GOT3 (cell line): ENCODE results near the gene PKD2.
"Not testable (repeated sequence)": the region's sequence is repeated elsewhere in the genome, so short reads cannot be mapped to it uniquely, and the experiment has no call there.

Experiments used
- DNase-seq: peaks from one replicate; lab custom pipeline; 2025; ENCODE audit warnings: mixed read lengths; lab: John Stamatoyannopoulos, UW

Gene PKD2

GRCh38 chr4:88070031-88070430 is 62.6 kb downstream of the PKD2 start:
- no peak for DNase-seq

- no peak for DNase-seq
These were observed 67.9 kb downstream of the PKD2 start for GRCh38 chr4:88075336-88075735.

DNA sequence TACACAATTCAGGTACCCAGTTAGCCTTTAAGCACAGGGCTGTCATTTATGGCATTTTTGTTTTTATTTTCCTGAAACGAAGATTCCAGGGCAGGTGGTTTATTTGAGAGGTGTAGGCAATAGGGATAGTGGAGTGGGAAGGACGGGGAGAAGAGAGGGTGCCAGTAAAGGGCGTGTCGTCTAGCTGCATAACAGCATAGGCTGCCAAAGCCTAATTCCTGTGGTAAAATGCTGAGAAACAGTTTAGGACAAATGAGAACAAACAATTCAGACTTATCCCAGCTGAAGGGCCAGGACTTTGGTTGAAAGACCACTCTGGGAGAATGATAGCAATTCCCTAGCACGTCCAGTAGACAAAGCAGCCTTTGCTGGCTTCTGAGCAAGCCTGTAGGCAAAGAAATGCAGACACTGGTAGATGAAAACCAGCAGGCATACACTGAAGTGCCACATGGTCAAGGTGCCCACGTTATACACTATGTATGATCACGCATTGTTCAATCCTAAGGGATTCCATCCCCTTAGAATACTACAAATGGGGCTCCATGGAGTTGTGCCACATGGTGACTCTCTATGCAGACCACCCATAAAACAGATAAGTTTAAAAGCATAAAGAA is 70.6 kb downstream of the PKD2 start:
- no peak for DNase-seq

GRCh38 chr4:88078579-88078978 is 71.1 kb downstream of the PKD2 start:
- DNase-seq, result no peak

GRCh38 chr4:88080626-88081025 is 73.2 kb downstream of the PKD2 start:
- DNase-seq, result no peak

- no peak for DNase-seq
These were observed 79.6 kb downstream of the PKD2 start for GRCh38 chr4:88087004-88087403.

- DNase-seq, result no peak
These were observed 83.5 kb downstream of the PKD2 start for GRCh38 chr4:88090898-88091297.

DNA sequence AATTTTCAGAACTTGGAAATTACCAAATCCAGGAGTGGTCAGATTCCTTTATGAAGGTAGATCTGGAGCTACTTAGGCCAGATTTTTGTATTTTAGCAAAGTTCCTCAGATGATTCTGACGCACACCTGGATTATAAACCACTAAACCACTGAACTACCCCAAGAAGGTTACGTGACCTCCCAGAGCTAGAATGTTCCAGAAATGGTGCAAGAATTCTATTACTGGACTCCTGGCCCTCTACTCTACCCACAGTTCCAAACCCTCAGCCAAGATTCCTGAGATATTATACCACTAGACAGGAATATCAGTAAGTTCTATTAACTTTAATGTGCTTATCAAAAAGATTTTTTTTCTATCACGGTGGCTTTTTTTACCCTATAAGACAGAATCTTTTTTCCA is 83.9 kb downstream of the PKD2 start:
- DNase-seq, result no peak

DNA sequence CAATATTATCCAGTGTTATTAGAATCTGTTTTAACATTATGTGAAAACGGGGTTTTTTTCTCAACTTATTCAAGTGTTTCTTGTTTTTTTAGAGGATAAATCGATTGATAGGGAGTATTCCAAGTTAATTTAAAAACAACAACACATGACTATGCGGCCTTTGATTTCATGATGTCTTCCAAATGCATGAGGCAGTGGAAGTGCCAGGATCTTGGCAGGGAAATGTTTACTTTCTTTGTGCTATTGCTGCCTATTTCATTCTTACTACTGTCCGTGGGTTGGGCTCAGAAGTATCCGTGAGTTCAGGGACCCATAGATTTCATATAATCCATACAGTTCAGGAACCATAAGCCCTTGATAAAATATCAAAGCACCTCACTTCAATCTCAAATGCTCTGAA is 86.4 kb downstream of the PKD2 start:
- no peak for DNase-seq

DNA sequence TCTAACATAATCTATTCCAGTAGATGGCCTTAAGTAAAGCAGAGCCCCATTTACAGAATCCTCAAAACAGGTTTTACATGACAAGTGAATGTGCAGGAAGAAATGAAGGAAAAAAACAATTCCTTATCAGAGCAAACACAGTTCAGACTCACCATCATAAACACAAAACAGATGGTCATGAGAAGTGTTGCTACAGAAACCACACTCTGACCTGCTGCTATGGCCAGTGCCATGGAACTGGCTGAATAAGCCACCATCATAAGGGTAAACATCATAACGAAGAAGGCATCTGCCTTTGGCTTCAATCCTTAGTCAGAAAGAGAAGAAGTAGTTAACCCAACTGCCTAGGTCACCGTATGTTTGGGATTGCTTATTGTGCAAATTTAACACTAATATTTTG is 89.9 kb downstream of the PKD2 start:
- no peak for DNase-seq

DNA sequence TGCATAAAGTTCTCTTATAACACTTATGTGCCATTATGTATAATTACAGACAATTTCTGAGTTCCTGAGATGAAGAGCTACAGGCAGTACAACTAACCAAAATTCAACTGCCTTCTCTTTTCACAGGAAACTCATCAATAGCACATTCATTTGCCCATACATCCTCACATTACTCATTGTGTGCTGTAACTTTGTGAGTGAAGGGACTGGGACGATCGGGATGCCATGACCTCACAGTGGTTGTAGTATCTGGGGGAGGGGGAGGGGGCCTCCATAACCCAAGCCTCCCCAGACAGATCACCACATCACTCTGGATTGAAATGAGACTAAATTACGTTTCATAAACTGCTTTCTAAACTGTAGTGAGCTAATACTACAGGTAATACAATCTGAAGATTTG is 90.3 kb downstream of the PKD2 start:
- no peak for DNase-seq

DNA sequence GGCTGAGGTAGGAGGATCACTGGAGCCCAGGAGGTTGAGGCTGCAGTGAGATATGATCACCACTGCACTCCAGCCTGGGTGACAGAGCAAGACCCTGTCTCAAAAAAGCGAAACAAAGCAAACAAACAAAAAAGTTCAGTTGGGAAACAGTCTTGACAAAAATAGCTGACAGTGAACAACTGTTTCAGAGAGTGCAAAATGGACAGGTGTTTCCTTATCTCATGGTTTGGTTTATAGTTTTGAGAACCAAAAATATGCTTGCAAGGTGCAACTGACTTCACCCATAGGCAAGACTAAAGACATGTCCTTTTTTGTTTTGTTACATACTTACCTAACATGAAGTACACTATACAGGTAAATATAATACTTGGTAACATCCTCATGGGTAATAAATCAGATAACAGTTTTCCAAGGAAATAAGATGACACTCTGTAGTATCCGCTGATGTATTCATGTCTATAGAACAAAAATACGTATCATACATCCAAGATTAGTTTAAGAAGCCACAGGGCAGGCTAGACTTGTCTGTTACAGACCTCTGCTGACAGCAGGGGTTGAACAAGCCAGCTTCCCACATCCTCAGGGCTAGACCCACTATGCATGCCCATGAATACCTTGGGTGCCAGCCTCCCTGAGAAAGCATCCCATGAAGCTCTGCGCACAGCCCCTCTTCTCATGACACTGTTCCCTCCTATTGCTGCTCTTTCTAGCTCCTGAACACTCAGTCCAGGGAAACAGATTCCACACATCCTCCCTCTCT is 91.7 kb downstream of the PKD2 start:
- no peak for DNase-seq

GRCh38 chr4:88101165-88101564 is 93.7 kb downstream of the PKD2 start:
- DNase-seq, result no peak

GRCh38 chr4:88102026-88102425 is 94.6 kb downstream of the PKD2 start:
- DNase-seq, result no peak

GRCh38 chr4:88104902-88105610 is 97.6 kb downstream of the PKD2 start:
- DNase-seq, result no peak

- DNase-seq, result no peak
These were observed 98.8 kb downstream of the PKD2 start for GRCh38 chr4:88106205-88106604.

DNA sequence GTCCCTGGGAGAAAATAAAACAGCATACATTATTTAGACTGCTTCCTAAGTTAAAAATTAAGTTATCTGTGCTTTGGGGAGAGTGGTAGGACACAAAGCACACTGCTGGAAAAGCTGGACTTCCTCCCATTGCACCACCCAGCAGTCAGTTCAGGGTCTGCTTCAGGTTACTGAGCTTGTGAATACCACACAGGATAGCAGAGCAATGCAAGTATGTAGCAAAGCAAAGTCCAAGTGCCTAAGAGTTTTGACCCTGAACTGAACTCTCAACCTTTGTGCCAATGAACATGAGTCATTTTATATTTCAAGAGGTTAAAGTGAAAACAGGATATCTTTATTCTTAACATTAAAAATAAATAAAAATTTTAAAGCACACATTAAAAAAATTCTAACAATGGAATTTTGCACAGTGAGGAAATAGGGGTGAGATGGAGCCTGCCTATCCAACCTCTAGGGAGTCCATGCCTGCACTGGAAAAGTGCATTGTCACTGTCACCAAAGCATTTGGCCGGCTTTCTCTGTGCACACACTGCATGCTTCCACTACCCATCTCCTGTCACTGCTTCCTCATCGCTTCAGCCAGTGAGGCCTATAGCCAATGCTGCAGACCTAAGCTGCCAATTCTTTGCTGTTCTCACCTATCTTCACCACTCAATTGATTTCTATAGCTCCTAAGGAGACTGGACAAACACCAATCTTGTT is 100.1 kb downstream of the PKD2 start:
- DNase-seq, result no peak

DNA sequence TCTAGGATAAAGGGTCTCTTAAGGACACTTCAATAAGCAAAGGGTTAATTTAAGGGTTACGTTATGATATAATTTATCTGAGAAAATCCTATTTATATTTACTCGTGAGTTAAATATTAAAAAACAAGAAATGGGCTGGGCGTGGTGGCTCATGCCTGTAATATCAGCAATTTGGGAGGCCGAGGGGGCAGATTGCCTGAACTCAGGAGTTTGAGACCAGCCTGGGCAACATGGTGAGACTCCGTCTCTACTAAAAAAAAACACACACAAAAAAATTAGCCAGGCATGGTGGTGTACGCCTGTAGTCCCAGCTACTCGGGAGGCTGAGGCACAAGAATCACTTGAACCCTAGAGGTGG is 100.7 kb downstream of the PKD2 start:
- DNase-seq, result not testable (repeated sequence)

DNA sequence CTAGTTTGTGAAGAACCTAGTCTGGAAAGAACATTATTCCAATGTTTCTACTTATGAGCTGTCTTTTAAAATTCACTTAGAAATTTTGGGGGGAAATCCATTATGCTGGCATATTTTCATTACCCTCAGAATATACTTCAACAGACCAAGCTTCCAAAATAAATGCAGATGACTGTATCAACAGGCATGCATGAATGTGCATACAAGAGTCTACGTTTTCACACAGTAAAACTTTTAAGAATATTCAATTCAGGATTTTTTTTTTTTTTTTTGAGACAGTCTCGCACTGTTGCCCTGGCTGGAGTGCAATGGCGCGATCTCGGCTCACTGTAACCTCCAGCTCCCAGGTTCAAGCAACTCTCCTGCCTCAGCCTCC is 101.3 kb downstream of the PKD2 start:
- no peak for DNase-seq

DNA sequence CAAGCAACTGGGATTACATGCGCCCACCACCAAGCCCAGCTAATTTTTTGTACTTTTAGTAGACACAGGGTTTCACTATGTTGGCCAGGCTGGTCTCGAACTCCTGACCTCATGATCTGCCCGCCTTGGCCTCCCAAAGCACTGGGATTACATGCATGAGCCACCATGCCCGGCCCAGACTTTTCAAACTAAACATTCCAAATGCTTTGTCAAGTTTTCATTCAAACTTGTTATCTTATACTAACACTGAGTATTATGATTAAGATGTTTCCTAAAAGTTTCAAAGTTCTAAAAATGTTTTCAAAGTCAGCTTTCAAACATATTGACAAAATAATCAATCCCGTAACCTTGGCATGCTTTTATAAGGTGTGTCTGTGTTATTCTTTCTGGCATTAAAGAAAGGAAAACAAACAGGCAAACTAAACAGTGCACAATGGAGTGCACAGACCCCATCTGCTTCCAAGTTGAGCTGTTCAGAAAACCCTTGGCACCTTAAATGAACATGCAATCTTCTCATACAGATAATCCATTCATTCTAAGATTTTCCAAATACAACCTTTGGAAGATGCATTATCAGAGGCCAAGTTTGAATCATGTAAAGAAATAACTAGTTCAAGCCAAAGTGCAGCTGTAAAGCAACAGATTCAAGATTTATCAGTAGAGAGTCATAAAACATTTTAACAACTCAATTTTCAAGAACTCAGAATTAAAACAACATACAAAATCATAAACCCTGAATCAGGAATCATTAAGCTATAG is 101.9 kb downstream of the PKD2 start:
- no peak for DNase-seq

- DNase-seq, result no peak
These were observed 103.4 kb downstream of the PKD2 start for GRCh38 chr4:88110826-88111225.

- no peak for DNase-seq
These were observed 105.4 kb downstream of the PKD2 start for GRCh38 chr4:88112856-88113255.
